H1 (cell line): ENCODE data around the gene PKIB.

ENCODE experiments used
- CTCF ChIP-seq, 3 experiments: IDR thresholded peaks; 1 replicate in 2 of 3; 2 replicates in 1 of 3; pipeline versions ENCODE4 v1.5.1 to v1.6.1; 2011; ENCODE audit warnings: low read length in 3 of 3, mild to moderate bottlenecking in 3 of 3, inconsistent platforms in 2 of 3, low read depth in 1 of 3, moderate library complexity in 1 of 3; ENCODE audit not compliant: insufficient read depth in 1 of 3; ENCODE audit errors: control extremely low read depth in 1 of 3
- GABPA ChIP-seq: IDR thresholded peaks from 2 replicates; pipeline ENCODE4 v1.6.1; 2011; ENCODE audit warnings: mild to moderate bottlenecking, low read length, moderate library complexity, borderline replicate concordance; ENCODE audit not compliant: insufficient read depth
- HDAC2 ChIP-seq, 2 experiments: fragments of 300-600 bp in 1 of 2; sonication (generic) in 1 of 2; IDR thresholded peaks; 2 replicates each; pipeline ENCODE4 v1.6.1; 2011 to 2012; ENCODE audit warnings: low read depth in 2 of 2, low read length in 2 of 2, mild to moderate bottlenecking in 2 of 2, moderate library complexity in 2 of 2, borderline replicate concordance in 1 of 2, inconsistent platforms in 1 of 2
- JUND ChIP-seq: IDR thresholded peaks from 2 replicates; pipeline ENCODE4 v1.6.1; 2011; ENCODE audit warnings: mild to moderate bottlenecking, improper control_type of control experiment, low read length

DNA sequence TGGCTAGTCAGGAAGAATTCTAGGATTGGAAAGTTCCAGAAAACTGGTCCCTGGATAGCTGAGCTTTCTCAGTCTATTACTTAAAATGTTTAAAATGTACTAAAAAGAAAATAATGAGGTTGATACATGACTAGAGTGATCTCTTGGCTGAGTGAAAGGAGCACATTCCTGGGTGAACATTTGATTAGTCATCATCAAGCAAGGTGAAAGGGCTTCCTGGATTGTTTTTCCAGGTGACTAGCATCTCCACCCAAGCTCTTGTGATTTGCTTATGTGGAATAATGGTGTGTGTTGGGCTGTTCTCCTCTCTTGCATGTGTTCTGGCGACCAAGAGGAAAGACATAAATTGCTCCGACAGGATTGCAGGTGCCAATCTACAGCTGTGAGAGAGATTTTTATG is 42.9 kb downstream of the PKIB start:
- TF ChIP-seq CTCF (IDR thresholded peaks at IDR 0.05; ENCODE audit: control extremely low read depth in 1 of 3, insufficient read depth in 1 of 3, low read depth in 1 of 3, low read length in 3 of 3): no peak
- TF ChIP-seq HDAC2 (IDR thresholded peaks at IDR 0.05; ENCODE audit: borderline replicate concordance in 1 of 2, low read depth in 2 of 2, low read length in 2 of 2): no peak
- no peak for TF ChIP-seq JUND
- TF ChIP-seq GABPA: no peak
